GM18873 (cell line): ENCODE data around the gene KRTAP4-12.
"Not testable (repeated sequence)": the region's sequence is repeated elsewhere in the genome, so short reads cannot be mapped to it uniquely, and the experiment has no call there.

ENCODE experiments used
- ATAC-seq: cut with Tn5 transposase; IDR thresholded peaks from one replicate; pipeline ENCODE4 v1.9.1; 2021; ENCODE audit warnings: mild to moderate bottlenecking, moderate library complexity, moderate number of reproducible peaks; ENCODE audit not compliant: unreplicated experiment, low FRiP score

Gene KRTAP4-12

DNA sequence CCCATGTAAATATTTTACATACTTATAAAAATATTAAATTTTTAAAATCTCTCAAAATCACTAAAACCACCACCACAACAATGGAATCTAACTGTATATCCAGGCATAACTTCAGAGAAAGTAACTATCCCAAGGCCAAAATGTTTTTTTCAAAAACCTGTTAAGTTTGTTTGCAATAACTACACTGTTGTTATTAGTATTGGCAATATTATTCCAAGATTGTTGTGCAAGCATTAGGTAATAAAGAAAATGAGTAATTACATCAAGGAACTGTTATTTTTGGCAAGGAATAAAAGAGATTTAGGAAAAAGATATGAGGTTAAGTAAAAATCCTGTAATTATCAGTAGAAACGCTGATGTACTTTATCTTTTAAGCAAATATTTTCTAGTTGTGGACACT, 3.4 kb upstream of the KRTAP4-12 start:
- ATAC-seq = no peak

DNA sequence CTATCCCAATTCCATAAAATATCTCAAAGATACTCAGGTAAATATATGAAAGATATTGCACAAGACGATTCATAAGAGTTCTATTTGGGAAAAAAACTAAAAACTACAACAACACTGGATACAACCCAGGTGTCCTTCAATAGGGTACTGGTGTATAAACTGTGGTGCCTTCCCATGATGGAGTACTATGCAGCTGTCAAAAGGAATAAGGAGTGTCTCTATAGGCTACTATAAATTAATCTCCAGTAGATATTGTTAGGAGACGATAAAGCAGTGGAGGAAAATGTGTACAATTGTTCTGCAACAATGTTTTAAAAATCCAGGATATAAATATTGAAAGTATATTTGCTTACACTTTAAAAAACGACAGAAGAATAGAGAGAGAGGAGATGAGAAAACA, 2.4 kb upstream of the KRTAP4-12 start:
- no peak for ATAC-seq

- no peak for ATAC-seq
Measured at GRCh38 chr17:41125064-41125463, 1.1 kb upstream of the KRTAP4-12 start.

GRCh38 chr17:41123292-41123990, 541 bp downstream of the KRTAP4-12 start:
- not testable (repeated sequence) for ATAC-seq

- no peak for ATAC-seq
Measured at GRCh38 chr17:41121742-41122141, 2.2 kb downstream of the KRTAP4-12 start.

DNA sequence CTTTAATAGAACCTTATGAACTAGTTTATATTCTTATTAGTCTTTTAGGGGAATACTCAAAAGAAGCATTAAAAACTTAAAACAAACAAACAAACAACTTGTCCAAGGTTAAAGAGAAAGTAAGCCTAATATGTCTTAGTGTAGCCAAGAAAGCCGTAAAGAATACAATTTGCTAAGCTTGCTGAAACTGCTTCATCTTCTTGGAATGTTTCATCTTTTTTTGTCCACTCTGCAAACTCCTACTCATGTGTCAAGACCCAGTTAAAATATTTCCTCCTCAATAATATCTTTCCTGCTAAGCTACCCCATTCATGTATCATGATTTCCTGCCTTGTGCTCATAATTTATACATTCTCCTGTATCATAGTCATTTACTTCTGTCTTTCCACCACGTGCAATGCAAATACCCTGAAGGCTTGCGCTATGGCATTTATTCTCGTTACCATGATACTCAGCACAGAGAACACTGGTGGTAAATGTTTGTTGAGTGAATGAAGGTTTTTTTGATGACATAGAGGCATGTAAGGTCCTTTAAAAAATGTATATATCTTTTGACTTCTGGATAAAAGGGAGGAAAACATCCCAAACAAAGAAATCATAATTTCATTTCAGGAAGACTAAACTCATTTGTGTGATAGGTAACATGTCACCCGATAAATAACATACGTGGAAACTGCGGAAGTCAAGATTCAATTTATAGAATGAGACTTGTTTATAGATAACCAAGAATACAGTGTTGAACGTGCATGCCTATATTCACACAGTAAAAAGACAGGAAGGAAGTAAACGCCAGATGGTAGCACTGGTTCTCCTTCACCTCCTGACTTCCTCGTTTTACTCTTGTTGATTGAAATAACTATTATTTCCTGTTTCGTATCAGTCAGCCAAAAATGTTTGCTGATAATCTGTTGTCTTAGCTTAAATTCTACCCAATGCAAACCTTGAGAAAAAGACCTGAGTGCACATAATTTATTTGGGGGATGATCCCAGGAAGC, 4.0 kb downstream of the KRTAP4-12 start:
- not testable (repeated sequence) for ATAC-seq

GRCh38 chr17:41118721-41119120, 5.3 kb downstream of the KRTAP4-12 start:
- no peak for ATAC-seq

DNA sequence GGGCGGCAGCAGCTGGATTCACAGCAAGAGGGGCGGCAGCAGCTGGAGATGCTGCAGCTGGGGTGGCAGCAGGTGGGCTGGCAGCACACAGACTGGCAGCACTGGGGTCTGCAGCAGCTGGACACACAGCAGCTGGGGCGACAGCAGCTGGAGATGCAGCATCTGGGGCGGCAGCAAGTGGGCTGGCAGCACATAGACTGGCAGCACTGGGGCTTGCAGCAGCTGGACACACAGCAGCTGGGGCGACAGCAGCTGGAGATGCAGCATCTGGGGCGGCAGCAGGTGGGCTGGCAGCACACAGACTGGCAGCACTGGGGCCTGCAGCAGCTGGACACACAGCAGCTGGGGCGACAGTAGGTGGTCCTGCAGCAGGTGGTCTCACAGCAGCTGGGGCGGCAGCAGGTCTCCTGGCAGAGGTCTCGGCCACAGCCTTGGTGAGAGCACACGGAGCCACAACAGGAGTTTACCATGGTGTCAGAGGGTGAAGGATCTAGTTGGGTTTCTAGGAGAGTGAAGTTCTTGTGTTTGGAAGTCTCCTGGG, 6.1 kb downstream of the KRTAP4-12 start, which contains the start of gene KRTAP4-11:
KRTAP4-11 (minus strand) TSS at position 528 of the 541 bp plus-strand sequence; CDS start at position 470, 58 bp downstream.
- not testable (repeated sequence) for ATAC-seq

DNA sequence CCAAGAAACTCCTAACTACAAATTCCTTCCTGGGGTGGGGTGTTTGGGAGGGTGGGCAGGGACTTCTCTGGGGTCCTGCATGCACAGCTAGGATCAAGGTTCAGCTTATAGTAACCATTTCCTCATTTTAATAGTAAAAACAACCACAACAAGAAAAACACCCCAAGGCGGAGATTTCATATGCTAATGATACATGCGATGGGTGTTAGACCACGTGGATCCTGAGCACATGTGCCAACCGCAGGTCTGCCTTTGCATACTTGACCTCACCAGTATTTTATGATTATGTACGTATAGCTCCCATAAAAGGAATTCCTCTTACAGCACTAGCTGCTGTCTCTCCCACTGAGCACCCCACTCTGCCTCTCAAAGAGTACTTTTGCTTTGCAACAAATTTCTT, 7.7 kb downstream of the KRTAP4-12 start:
- no peak for ATAC-seq

GRCh38 chr17:41111151-41111885, 12.7 kb downstream of the KRTAP4-12 start:
- ATAC-seq = no peak

DNA sequence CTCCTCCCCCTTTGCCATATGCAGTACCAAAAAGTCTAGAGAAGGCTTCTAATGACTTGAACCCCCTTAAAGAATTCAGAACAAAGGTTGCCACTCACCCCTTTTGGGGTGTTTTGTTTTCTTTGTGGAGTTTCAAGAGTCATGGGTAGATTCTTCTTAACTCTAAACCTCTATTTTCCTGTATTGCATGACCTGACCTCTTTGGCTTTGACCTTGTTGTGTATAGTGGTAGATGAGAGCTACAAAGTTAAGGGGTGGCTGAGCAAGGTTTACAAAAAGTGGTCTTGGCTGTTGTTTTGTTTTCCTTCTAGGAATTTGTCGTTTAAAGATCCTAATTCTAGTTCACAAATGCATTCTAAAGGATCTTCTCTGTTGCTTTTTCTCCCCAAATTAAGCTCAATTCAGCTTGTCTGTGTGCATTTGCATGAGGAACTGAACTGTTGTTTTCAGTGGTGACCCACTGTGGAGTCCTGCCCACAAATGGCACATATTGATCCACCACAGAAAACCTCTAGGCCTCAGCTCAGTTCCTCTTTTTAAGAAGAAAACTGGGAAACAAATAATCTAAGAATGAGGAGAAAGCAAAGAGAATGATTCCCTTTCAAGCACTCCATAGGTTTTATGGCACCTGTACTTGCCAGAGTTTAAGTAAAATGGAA, 15.1 kb downstream of the KRTAP4-12 start:
- ATAC-seq = not testable (repeated sequence)

DNA sequence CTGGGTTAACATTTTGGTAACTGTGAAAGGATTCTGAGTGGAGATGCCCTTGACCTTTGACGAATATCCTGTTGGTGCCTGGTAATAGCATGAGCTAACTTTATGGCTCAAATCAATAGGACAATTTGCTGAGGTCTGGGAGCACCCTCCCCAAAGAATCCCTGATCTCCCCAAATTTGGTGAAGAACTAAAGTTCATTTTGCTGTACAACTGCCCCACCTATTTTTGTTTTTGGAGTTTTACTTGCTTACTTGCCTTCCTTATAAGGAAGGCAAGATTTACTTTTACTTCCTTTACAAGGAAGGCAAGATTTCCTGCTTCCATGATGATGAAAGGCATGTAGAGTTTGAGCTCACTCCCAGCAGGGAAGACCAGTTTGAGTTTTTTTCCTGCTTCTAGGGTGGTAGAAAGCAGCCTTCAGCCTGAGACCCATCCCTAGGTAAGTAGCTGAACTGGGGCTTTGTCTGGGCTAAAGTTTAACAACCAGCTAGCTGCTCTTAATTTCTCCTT, 16.0 kb downstream of the KRTAP4-12 start:
- no peak for ATAC-seq

DNA sequence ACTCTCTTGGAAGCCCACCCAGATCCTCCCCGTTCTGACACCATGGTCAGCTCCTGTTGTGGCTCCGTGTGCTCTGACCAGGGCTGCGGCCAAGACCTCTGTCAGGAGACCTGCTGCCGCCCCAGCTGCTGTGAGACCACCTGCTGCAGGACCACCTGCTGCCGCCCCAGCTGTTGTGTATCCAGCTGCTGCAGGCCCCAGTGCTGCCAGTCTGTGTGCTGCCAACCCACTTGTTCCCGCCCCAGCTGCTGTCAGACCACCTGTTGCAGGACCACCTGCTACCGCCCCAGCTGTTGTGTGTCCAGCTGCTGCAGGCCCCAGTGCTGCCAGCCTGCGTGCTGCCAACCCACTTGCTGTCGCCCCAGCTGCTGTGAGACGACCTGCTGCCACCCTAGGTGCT, 18.6 kb downstream of the KRTAP4-12 start, which contains the start of gene KRTAP4-9:
KRTAP4-9 (plus strand) TSS at position 43 of the 400 bp plus-strand sequence; CDS start at position 43, 0 bp downstream.
- not testable (repeated sequence) for ATAC-seq

- not testable (repeated sequence) for ATAC-seq
Measured at GRCh38 chr17:41104386-41105038, 19.5 kb downstream of the KRTAP4-12 start.

GRCh38 chr17:41103896-41104295, 20.1 kb downstream of the KRTAP4-12 start:
- no peak for ATAC-seq

GRCh38 chr17:41101586-41102259, 22.3 kb downstream of the KRTAP4-12 start, which contains the start of gene KRTAP4-16:
TSS of gene KRTAP4-16 (minus strand) at chr17:41102209. CDS start at chr17:41102209, 0 bp downstream.
- ATAC-seq = no peak

GRCh38 chr17:41099682-41100480, 24.1 kb downstream of the KRTAP4-12 start:
- ATAC-seq = not testable (repeated sequence)
